ENCODE data around the gene MBOAT2. TPM values are rescaled to one million over a fixed set of nuclear protein-coding genes. Genes with fewer than 3 reads are reported as not detected.

MBOAT2 gene
- total RNA-seq, 2 donors from 2014 or later, result 5.2 to 5.8 TPM

DNA sequence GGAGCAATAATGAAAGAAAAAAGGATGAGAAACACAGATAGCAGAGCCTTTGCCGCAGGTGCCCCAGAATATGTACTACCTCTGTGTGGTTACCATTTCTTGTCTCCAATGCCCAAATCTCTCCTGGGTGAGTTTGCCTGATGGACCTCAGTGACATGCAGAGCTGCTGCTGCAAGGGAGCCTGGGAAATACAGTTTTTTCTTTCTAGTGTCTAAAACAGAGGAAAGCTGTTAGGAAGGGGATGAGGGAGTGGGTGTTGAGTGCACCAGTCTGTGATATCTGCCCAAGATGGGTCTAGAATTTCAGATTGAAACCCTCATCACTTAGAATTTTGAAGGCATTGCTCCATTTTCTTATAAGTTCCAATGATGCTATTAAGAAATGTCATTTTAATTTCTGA lies 9.9 kb upstream of the MBOAT2 start:
- DNase-seq (ENCODE audit: low spot score), result no peak
- H3K4me3 ChIP-seq, result no peak overlapping the region
- TF ChIP-seq, protein P1, sequence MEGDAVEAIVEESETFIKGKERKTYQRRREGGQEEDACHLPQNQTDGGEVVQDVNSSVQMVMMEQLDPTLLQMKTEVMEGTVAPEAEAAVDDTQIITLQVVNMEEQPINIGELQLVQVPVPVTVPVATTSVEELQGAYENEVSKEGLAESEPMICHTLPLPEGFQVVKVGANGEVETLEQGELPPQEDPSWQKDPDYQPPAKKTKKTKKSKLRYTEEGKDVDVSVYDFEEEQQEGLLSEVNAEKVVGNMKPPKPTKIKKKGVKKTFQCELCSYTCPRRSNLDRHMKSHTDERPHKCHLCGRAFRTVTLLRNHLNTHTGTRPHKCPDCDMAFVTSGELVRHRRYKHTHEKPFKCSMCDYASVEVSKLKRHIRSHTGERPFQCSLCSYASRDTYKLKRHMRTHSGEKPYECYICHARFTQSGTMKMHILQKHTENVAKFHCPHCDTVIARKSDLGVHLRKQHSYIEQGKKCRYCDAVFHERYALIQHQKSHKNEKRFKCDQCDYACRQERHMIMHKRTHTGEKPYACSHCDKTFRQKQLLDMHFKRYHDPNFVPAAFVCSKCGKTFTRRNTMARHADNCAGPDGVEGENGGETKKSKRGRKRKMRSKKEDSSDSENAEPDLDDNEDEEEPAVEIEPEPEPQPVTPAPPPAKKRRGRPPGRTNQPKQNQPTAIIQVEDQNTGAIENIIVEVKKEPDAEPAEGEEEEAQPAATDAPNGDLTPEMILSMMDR (IDR thresholded peaks at IDR 0.05), result no peak
- no peaks in the 10 kb centered on the region for H3K4me1 ChIP-seq
- H3K9me3 ChIP-seq, result no peaks in the 10 kb centered on the region
- no peak overlapping the region for H3K27ac ChIP-seq
- no peaks in the 10 kb centered on the region for H3K27me3 ChIP-seq
- H3K36me3 ChIP-seq, result no peaks in the 10 kb centered on the region

DNA sequence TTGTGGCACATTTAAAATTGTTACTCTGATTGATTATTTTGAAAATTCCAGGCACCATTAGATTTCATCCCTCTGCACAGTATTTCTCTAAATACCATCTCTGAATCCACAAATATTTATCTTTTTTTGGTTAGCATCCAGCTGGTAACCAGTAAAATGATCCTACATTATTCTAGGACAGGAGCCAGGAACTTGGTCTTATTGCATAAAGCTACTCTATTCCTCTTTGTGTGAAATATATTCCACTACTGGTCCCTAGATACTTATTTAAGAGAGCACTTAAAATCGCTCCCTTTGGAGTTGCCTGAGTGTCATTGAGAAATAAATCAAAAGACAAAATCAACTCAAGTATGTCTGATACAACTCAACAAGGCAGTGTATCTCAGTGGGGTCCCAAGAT lies 7.4 kb upstream of the MBOAT2 start:
- TF ChIP-seq, protein P1 (IDR thresholded peaks at IDR 0.05), result no peak
- Histone ChIP-seq H3K4me3 (no peak overlapping the region), H3K36me3 (no peaks in the 10 kb centered on the region), H3K27ac (no peak overlapping the region), H3K4me1 (no peaks in the 10 kb centered on the region), H3K27me3 (no peaks in the 10 kb centered on the region), H3K9me3 (no peaks in the 10 kb centered on the region)
- DNase-seq (ENCODE audit: low spot score), result no peak

DNA sequence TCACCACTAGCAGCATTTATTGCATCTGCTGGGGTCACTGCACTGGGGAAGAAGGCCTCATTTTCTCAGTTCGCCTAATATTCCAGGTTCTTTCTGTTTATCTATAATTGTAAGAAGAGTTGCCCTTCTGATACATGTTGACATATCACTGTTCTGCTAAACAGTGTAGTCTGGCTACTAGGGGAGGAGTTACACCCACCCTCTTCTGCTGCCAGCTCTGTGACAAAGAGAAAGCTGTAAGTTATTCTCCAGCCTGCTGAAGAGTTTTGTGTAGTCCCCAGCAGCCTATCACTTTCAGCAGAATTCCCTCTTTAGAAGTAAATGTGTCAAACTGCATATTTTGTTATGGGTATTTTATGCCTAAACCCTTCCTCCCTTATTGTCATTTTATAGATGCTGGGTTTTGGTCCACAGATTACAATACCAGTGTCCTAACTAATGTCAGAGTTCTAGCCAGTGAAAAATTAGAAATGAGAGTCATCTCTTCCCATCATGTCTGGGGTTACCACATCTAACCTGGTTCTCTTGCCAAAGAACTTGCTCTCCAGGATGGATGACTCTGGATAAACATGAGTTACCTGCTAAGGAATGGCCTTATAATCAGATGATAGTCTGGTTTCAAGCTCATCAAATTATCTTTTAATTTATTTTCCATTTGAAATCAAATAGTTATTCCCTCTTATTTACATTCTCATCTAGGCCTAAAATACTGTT lies 5.6 kb upstream of the MBOAT2 start:
- DNase-seq (ENCODE audit: low spot score), result no peak
- TF ChIP-seq, protein P1 (IDR thresholded peaks at IDR 0.05), result no peak
- no peak overlapping the region for H3K27ac ChIP-seq

DNA sequence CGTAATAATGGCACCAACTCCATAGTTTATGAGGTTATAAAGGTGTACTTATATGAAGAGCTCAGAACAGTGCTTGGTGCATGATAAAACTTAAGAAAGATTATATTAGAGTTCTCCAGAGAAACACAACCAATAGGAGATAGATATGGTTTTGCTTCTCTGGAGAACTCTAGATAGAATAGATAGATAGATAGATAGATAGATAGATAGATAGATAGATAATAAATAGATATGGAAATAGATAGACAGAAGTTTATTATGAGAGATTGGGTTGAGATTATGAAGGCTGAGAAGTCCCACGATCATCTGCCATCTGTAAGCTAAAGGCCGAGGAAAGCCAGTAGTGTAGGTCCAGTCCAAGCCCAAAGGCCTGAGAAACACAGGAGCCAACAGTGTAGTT lies 2.9 kb upstream of the MBOAT2 start:
- Histone ChIP-seq H3K27ac (no peak overlapping the region), H3K27me3 (no peaks in the 10 kb centered on the region), H3K9me3 (no peaks in the 10 kb centered on the region), H3K4me1 (peaks cover 0 to 14% of the 10 kb centered on the region in 2 donors), H3K36me3 (no peaks in the 10 kb centered on the region), H3K4me3 (no peak overlapping the region)
- no peak for DNase-seq (ENCODE audit: low spot score)
- TF ChIP-seq, protein P1 (IDR thresholded peaks at IDR 0.05), result no peak

More for the DNA sequence above, 5.6 kb upstream of the MBOAT2 start:
- H3K4me3 ChIP-seq, result no peak overlapping the region
- peaks cover 0 to 4% of the 10 kb centered on the region in 2 donors for H3K4me1 ChIP-seq
- no peaks in the 10 kb centered on the region for H3K9me3 ChIP-seq
- no peaks in the 10 kb centered on the region for H3K36me3 ChIP-seq
- no peaks in the 10 kb centered on the region for H3K27me3 ChIP-seq

DNA sequence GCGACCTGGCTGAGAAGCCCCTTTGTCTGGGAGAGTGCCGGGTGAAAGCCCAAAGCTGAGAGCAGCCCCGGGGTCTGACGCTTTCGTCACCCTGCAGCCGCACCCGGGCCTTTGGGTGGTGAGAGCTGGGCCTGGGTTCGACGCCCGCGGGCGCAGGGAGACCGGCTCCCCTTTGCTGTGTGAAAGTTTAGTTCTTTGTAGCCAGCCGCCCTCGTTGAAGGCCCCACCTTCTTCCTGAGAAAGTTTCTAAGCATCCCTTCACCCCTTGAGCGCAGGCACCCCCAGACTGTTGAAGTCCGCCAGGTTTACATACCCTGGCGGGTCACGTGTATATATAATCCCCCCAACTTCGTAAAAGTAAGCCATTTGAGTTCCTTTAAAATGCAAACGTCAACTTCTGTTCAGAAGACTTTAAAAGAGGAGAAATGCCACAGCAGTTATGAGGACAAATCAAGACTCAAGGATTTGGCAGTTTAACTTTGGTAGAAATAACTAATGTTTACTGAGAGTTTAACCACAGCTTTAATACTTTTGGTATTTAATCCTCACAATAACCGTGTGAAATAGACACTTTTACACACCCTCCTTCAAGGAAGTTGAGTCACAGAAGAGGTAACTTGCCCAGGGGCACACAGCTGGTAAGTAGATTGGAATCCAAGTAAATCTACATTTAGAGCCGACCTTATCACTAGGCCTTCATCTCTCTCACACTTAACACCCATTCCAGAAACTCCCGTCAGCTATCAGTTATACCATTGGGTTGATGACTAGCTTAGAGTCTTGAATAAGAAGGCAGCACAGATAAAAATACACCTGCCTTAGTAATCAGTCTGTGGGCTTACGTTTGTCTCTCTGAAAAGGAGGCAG lies 1.1 kb upstream of the MBOAT2 start:
- Histone ChIP-seq H3K27me3 (no peaks in the 10 kb centered on the region), H3K4me1 (peaks cover 0 to 14% of the 10 kb centered on the region in 2 donors), H3K9me3 (no peaks in the 10 kb centered on the region), H3K27ac (peak overlapping the region; percentile 49 to 77), H3K36me3 (no peaks in the 10 kb centered on the region), H3K4me3 (peak overlapping the region; percentile 38 to 71)
- TF ChIP-seq, protein P1 (IDR thresholded peaks at IDR 0.05), result no peak
- DNase-seq (ENCODE audit: low spot score), result no peak

All from right atrium auricular region (tissue), 2 donors.